ENCODE results near the gene NGFR. TPM values are rescaled to one million over a fixed set of nuclear protein-coding genes. Genes with fewer than 3 reads are reported as not detected.

NGFR gene
- total and polyA plus RNA-seq, 2 donors (not counting 1 experiment from before 2014, with no cell fraction given), result 0.14 to 0.17 TPM

- Histone ChIP-seq H3K27me3 (ENCODE audit: control insufficient read depth, insufficient read depth, low read length) (no peaks in the 10 kb centered on the region), H3K79me2 (ENCODE audit: control insufficient read depth, insufficient read depth, low read length) (no peaks in the 10 kb centered on the region), H3K36me3 (ENCODE audit: control insufficient read depth, insufficient read depth, low read length) (no peaks in the 10 kb centered on the region), H3K9me3 (ENCODE audit: control insufficient read depth, insufficient read depth, low read depth, low read length) (no peaks in the 10 kb centered on the region), H3K4me3 (replicated peaks in 1 of 4; ENCODE audit: control extremely low read depth in 1 of 4, insufficient read depth in 1 of 4, low read depth in 3 of 4, low read length in 4 of 4) (no peak overlapping the region), H3K27ac (ENCODE audit: insufficient read depth, low read length) (no peak overlapping the region), H3K9ac (ENCODE audit: insufficient read depth, low read length) (no peak overlapping the region), H3K4me2 (ENCODE audit: extremely low read depth, insufficient read depth, low read length) (no peak overlapping the region), H2AFZ (ENCODE audit: low read length) (no peak overlapping the region), H3K4me1 (ENCODE audit: control insufficient read depth, extremely low read depth, insufficient read depth, low read length) (no peaks in the 10 kb centered on the region), H4K20me1 (ENCODE audit: control insufficient read depth, extremely low read depth, insufficient read depth, low read length) (no peaks in the 10 kb centered on the region)
- TF ChIP-seq CTCF (conservative IDR thresholded peaks at IDR 0.05 in 1 of 2, IDR thresholded peaks at IDR 0.05 in 1 of 2; ENCODE audit: low read depth in 1 of 2, low read length in 2 of 2), result no peak
- TF ChIP-seq EZH2 (IDR thresholded peaks at IDR 0.05; ENCODE audit: low read length, missing control alignments), result no peak
- peak; percentile 13 to 21 for DNase-seq (ENCODE audit: low read depth in 2 of 2)
These were observed 57.1 kb downstream of the NGFR start for GRCh38 chr17:49552070-49552751.

DNA sequence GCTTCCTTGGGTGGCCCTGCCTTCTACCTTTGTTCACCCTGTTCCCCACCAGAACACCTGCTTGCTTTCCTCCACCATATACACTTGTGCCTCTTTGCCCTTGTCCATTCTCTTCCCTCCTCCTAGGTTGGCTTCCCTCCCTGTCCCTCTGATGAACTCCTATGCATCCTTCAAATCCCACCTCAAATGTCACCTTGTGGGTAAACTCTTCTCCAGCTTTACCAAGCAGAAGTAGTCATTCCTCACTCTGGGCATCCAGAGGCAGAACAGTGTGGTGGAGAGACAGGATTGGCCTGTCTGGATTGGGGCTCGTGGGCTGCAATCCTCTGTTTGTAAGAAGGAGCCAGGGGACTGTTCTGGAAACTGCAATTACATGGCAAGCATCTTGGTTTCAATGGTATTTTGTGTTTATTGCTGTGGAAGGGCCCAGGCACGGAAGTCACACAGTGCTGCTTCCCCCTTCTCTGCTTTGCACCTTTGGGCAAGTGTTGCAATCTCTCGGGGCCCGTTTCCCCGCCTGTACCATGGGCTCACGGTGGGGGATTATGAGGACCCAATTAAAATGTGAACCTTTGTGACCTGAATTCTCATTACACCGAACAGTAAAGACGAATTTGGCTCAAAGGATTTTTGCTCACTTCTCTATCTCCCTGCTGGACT is 58.7 kb downstream of the NGFR start:
- no peak overlapping the region for H3K27ac ChIP-seq (ENCODE audit: insufficient read depth, low read length)
- TF ChIP-seq CTCF (conservative IDR thresholded peaks at IDR 0.05 in 1 of 2, IDR thresholded peaks at IDR 0.05 in 1 of 2; ENCODE audit: low read depth in 1 of 2, low read length in 2 of 2) (no peak), EZH2 (IDR thresholded peaks at IDR 0.05; ENCODE audit: low read length, missing control alignments) (no peak)
- H2AFZ ChIP-seq (ENCODE audit: low read length), result no peak overlapping the region
- H3K4me3 ChIP-seq (replicated peaks in 1 of 4; ENCODE audit: control extremely low read depth in 1 of 4, insufficient read depth in 1 of 4, low read depth in 3 of 4, low read length in 4 of 4), result no peak overlapping the region
- no peaks in the 10 kb centered on the region for H3K9me3 ChIP-seq (ENCODE audit: control insufficient read depth, insufficient read depth, low read depth, low read length)
- no peak for DNase-seq (ENCODE audit: low read depth in 2 of 2)
- H3K27me3 ChIP-seq (ENCODE audit: control insufficient read depth, insufficient read depth, low read length), result peaks cover 2% of the 10 kb centered on the region
- H4K20me1 ChIP-seq (ENCODE audit: control insufficient read depth, extremely low read depth, insufficient read depth, low read length), result no peaks in the 10 kb centered on the region
- no peaks in the 10 kb centered on the region for H3K79me2 ChIP-seq (ENCODE audit: control insufficient read depth, insufficient read depth, low read length)
- no peak overlapping the region for H3K4me2 ChIP-seq (ENCODE audit: extremely low read depth, insufficient read depth, low read length)
- H3K4me1 ChIP-seq (ENCODE audit: control insufficient read depth, extremely low read depth, insufficient read depth, low read length), result no peaks in the 10 kb centered on the region
- no peak overlapping the region for H3K9ac ChIP-seq (ENCODE audit: insufficient read depth, low read length)
- H3K36me3 ChIP-seq (ENCODE audit: control insufficient read depth, insufficient read depth, low read length), result no peaks in the 10 kb centered on the region

GRCh38 chr17:49554694-49555494 is 59.8 kb downstream of the NGFR start:
- Histone ChIP-seq H3K27me3 (ENCODE audit: control insufficient read depth, insufficient read depth, low read length) (peaks cover 3% of the 10 kb centered on the region), H3K79me2 (ENCODE audit: control insufficient read depth, insufficient read depth, low read length) (no peaks in the 10 kb centered on the region), H2AFZ (ENCODE audit: low read length) (no peak overlapping the region), H3K9ac (ENCODE audit: insufficient read depth, low read length) (no peak overlapping the region), H3K27ac (ENCODE audit: insufficient read depth, low read length) (no peak overlapping the region), H3K9me3 (ENCODE audit: control insufficient read depth, insufficient read depth, low read depth, low read length) (no peaks in the 10 kb centered on the region), H3K4me2 (ENCODE audit: extremely low read depth, insufficient read depth, low read length) (no peak overlapping the region), H3K36me3 (ENCODE audit: control insufficient read depth, insufficient read depth, low read length) (no peaks in the 10 kb centered on the region), H3K4me1 (ENCODE audit: control insufficient read depth, extremely low read depth, insufficient read depth, low read length) (no peaks in the 10 kb centered on the region), H3K4me3 (replicated peaks in 1 of 4; ENCODE audit: control extremely low read depth in 1 of 4, insufficient read depth in 1 of 4, low read depth in 3 of 4, low read length in 4 of 4) (no peak overlapping the region), H4K20me1 (ENCODE audit: control insufficient read depth, extremely low read depth, insufficient read depth, low read length) (no peaks in the 10 kb centered on the region)
- no peak for TF ChIP-seq CTCF (conservative IDR thresholded peaks at IDR 0.05 in 1 of 2, IDR thresholded peaks at IDR 0.05 in 1 of 2; ENCODE audit: low read depth in 1 of 2, low read length in 2 of 2)
- TF ChIP-seq EZH2 (IDR thresholded peaks at IDR 0.05; ENCODE audit: low read length, missing control alignments), result no peak
- DNase-seq (ENCODE audit: low read depth in 2 of 2), result no peak
